ENCODE data around the gene NTPCR.

- TF ChIP-seq CTCF (IDR thresholded peaks at IDR 0.05) (no peak), POLR2A (IDR thresholded peaks at IDR 0.05) (no peak), POLR2AphosphoS5 (IDR thresholded peaks at IDR 0.05) (no peak)
These were observed 6.6 kb upstream of the NTPCR start for GRCh38 chr1:232943679-232944252.
